Measurements from ENCODE around the gene SUGCT. TPM values are rescaled to one million over a fixed set of nuclear protein-coding genes. Genes with fewer than 3 reads are reported as not detected.

Gene SUGCT
- total RNA-seq, 1 experiment from 2014 or later = 5.4 TPM

DNA sequence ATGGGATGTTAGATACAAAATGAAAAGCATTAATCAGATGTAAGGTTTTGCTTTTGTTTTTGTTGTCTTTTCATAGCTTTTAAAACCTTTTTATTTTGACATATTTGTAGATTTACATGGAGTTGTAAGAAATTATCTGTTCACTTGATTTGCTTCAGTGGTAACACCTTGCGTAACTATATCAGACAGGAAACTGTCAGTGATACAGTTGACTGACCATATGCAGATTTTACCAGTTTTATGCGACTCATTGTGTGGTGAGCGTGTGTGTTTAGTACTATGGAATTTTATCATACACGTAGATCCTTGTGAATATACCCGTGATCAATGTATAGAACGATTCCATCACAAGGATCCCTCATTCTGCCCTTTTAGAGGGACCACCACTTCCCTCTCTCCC lies 701.4 kb downstream of the SUGCT start:
- Histone ChIP-seq H3K79me2 (ENCODE audit: insufficient read depth, low read length) (no peaks in the 10 kb centered on the region), H2BK15ac (ENCODE audit: low read depth, low read length) (no peak overlapping the region), H3T11ph (ENCODE audit: low read length) (no peak overlapping the region), H4K91ac (ENCODE audit: insufficient read length, low read depth, low read length) (no peak overlapping the region), H3K4me1 (ENCODE audit: insufficient read depth, low read length) (no peaks in the 10 kb centered on the region; the same call in 1 of the 2 replicates), H2BK120ac (ENCODE audit: low read depth, low read length, poor library complexity, severe bottlenecking) (no peak overlapping the region), H2BK12ac (ENCODE audit: insufficient read length, low read depth, low read length) (no peak overlapping the region), H3K4me2 (ENCODE audit: insufficient read depth, insufficient read length, low read length) (no peak overlapping the region), H4K5ac (ENCODE audit: insufficient read length, low read depth, low read length) (no peak overlapping the region), H3K23me2 (ENCODE audit: insufficient read length, low read depth, low read length, poor library complexity, severe bottlenecking) (no peaks in the 10 kb centered on the region), H3K27me3 (ENCODE audit: insufficient read depth, low read length) (no peaks in the 10 kb centered on the region), H2BK5ac (ENCODE audit: insufficient read length, low read length) (no peak overlapping the region), H3K27ac (ENCODE audit: insufficient read length, low read depth, low read length) (no peak overlapping the region), H4K8ac (replicated peaks; ENCODE audit: insufficient read length, low read depth, low read length) (no peak overlapping the region), H3K9ac (ENCODE audit: extremely low read depth, insufficient read length, low read length) (no peak overlapping the region), H3K9me3 (ENCODE audit: control insufficient read depth, low read depth, low read length) (no peaks in the 10 kb centered on the region), H2AK5ac (ENCODE audit: insufficient read length, low read length) (no peak overlapping the region), H3K56ac (ENCODE audit: insufficient read length, low read depth, low read length) (no peak overlapping the region), H3K18ac (ENCODE audit: insufficient read length, low read depth, low read length) (no peak overlapping the region), H3K4ac (ENCODE audit: low read depth, low read length) (no peak overlapping the region), H4K20me1 (ENCODE audit: control insufficient read depth, insufficient read depth, insufficient read length) (no peaks in the 10 kb centered on the region), H2AFZ (ENCODE audit: low read length) (no peak overlapping the region), H3K79me1 (ENCODE audit: insufficient read depth, low read depth, low read length, poor library complexity, severe bottlenecking) (no peaks in the 10 kb centered on the region), H2BK20ac (ENCODE audit: low read depth, low read length, poor library complexity, severe bottlenecking) (no peak overlapping the region), H3K23ac (ENCODE audit: insufficient read length, low read depth, low read length) (no peak overlapping the region), H3K14ac (ENCODE audit: insufficient read depth, low read length) (no peak overlapping the region)
- Mint-ChIP-seq H3K9me3 (peaks cover 6 to 8% of the 10 kb centered on the region in 2 experiments; a peak in 3 of 5 replicates), H3K4me3 (no peak overlapping the region), H3K27me3 (ENCODE audit: low read depth) (no peaks in the 10 kb centered on the region), H3K4me1 (peaks cover 22 to 23% of the 10 kb centered on the region in 2 experiments), H3K27ac (no peak overlapping the region), H3K36me3 (ENCODE audit: insufficient read depth in 1 of 3, low read depth in 3 of 3) (peaks cover 0 to 12% (median 1%) of the 10 kb centered on the region in 3 experiments; a peak in 4 of 7 replicates)
- DNase-seq = no peak
- no CpG with 5 or more reads among the region's 6 CpGs for WGBS (ENCODE audit: extremely low coverage, insufficient read length, low lambda C conversion rate)
- TF ChIP-seq, protein P1, sequence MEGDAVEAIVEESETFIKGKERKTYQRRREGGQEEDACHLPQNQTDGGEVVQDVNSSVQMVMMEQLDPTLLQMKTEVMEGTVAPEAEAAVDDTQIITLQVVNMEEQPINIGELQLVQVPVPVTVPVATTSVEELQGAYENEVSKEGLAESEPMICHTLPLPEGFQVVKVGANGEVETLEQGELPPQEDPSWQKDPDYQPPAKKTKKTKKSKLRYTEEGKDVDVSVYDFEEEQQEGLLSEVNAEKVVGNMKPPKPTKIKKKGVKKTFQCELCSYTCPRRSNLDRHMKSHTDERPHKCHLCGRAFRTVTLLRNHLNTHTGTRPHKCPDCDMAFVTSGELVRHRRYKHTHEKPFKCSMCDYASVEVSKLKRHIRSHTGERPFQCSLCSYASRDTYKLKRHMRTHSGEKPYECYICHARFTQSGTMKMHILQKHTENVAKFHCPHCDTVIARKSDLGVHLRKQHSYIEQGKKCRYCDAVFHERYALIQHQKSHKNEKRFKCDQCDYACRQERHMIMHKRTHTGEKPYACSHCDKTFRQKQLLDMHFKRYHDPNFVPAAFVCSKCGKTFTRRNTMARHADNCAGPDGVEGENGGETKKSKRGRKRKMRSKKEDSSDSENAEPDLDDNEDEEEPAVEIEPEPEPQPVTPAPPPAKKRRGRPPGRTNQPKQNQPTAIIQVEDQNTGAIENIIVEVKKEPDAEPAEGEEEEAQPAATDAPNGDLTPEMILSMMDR (conservative IDR thresholded peaks at IDR 0.05) = no peak
